ENCODE data around the gene SEMA3F.
"Not testable (repeated sequence)": the region's sequence is repeated elsewhere in the genome, so short reads cannot be mapped to it uniquely, and the experiment has no call there.

DNA sequence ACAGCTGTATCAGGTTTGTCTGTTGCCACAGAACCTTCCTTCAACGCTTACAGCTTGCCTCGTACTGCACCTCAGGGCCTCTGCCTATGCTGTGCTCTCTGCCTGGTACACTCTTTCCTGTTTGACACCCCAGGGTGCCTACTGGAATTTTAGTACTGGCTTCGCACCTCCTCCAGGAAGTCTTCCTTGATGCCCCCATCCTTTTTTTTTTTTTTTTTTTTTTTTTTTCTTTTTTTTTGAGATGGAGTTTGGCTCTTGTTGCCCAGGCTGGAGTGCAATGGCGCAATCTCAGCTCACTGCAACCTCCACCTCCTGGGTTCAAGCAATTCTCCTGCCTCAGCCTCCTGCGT lies 56.2 kb downstream of the SEMA3F start:
- not testable (repeated sequence) for TF ChIP-seq POLR2A (IDR thresholded peaks at IDR 0.05); CTCF (IDR thresholded peaks at IDR 0.05 in 4 of 5, conservative IDR thresholded peaks at IDR 0.05 in 1 of 5)

All from gastrocnemius medialis (tissue), 4 donors.